H1 (cell line): ENCODE results near the gene AMER2. TPM values are rescaled to one million over a fixed set of nuclear protein-coding genes. Genes with fewer than 3 reads are reported as not detected.

Experiments
- SP2 ChIP-seq: IDR thresholded peaks from 2 replicates; pipeline ENCODE4 v1.6.1; 2012; ENCODE audit warnings: mild to moderate bottlenecking, low read length, inconsistent platforms
- polyA plus RNA-seq, 7 experiments: library from polyadenylated mRNA; depleted of rRNA in 3 of 7; stranded (reverse) in 5 of 7; unstranded in 2 of 7; fragments of >200 nt in 5 of 7; fragments of 200-250 nt in 2 of 7; gene quantifications; 1 replicate in 5 of 7; 2 replicates in 1 of 7; 4 replicates in 1 of 7; pipeline versions ENCODE4 v1.2.1 to v1.2.3, GENCODE V29; 2011 to 2013; ENCODE audit warnings: missing spikeins in 2 of 7, mixed read lengths in 2 of 7
- total RNA-seq: library from RNA; stranded (reverse); fragmentation: NEBNext Ultra II Directional; extraction: Animal tissue kit (Norgen Biotek cat#: 25700); gene quantifications from 2 replicates; pipeline ENCODE4 v1.2.1, GENCODE V29; 2021

The AMER2 gene
- total and polyA plus RNA-seq, 2 of the 8 experiments (the other 6 are each of a cell fraction or from before 2014, with no cell fraction given) = 0.14 to 0.50 TPM

GRCh38 chr13:25151626-25152195, 20.4 kb downstream of the AMER2 start (continued):
- TF ChIP-seq SP2 = no peak
